Activated CD4-positive, CD25-positive, alpha-beta regulatory T cell (primary cell): ENCODE data around the gene MEG3.

Experiments used
- DNase-seq, 4 experiments: peaks; one replicate each; lab custom pipeline; 2025; lab: John Stamatoyannopoulos, UW

The MEG3 gene

DNA sequence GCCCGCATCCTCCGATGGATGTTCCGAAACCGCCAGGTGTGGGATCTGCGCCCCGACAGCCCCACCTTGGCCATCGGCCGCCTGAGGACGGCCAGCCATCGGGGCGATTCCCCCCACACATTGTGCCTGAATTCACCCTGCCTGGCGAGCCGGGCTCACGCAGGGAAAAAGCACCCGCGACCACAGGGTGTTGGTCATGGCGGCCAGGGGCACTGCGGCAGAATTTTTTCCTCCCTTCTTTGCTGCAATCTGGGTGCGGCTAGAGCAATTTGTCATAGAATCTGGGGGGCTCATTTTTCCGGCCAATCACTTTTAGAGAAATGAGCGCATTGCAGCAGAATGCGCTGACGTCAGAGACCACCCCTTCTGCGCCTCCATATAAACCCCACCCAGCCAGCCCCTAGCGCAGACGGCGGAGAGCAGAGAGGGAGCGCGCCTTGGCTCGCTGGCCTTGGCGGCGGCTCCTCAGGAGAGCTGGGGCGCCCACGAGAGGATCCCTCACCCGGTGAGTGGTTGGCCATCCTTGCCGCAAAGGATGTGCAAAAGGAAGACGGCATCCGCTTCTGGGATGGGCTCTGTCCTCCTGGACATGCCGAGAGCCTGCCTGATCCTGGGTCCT lies at the start of gene MEG3:
Gene MEG3, plus strand, starts transcription at position 406 of the 619 bp plus-strand sequence.
- no peak for DNase-seq

DNA sequence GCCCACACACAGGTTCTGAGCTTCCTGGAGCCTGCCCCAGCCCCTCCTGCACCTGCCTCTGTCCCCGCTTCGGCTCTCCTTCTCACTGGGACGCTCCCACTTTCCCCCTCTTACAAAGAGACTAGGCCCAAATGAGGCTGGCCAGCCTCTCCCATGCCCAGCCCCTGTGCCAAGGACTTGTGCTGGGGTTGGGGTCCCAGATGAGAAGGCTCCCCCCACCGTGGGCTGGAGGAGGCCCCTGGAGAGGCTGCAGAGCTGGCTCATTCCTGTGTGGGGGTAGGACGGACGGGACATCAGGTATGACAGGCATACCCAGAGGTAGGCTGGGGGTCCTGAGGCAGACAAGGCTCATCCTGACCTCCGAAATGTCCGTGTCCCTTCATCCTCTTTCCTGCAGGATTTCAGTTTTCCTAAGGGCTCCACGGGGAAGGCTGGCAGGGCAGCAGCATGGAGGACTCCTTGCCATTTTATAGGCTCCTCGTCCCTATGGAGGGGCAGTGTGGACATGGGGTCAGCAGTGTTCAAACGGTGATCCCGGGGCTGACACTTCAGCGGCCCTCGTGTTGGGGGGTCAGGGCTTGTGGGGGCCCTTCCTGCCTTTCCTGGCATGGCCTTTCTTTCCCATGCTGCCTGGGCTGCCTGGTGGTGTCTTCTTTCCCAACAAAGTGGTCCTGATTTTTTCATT lies 49.1 kb upstream of the MEG3 start:
- no peak for DNase-seq

DNA sequence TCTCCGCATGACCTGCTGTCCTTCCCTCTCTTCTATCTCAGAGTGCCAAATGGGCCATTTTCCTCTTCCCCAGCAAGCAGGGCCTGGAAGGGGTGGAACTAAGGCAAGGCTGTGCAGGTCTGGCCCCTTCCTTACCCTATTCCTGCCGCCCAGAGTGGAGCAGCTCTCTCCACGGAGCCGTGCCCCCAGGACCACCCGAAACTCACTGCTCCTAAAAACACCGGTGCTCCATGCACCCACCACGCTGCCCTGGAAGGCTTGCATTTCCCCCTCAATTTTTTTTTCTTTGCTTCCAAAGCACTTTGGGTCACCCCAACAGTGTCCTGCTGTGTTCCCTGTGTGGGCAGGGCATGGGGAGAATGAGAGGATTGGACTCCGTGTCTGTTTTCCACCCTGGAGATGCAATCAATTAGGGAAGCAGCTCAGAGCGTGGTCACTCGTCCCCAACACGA lies 48.5 kb upstream of the MEG3 start:
- no peak for DNase-seq

DNA sequence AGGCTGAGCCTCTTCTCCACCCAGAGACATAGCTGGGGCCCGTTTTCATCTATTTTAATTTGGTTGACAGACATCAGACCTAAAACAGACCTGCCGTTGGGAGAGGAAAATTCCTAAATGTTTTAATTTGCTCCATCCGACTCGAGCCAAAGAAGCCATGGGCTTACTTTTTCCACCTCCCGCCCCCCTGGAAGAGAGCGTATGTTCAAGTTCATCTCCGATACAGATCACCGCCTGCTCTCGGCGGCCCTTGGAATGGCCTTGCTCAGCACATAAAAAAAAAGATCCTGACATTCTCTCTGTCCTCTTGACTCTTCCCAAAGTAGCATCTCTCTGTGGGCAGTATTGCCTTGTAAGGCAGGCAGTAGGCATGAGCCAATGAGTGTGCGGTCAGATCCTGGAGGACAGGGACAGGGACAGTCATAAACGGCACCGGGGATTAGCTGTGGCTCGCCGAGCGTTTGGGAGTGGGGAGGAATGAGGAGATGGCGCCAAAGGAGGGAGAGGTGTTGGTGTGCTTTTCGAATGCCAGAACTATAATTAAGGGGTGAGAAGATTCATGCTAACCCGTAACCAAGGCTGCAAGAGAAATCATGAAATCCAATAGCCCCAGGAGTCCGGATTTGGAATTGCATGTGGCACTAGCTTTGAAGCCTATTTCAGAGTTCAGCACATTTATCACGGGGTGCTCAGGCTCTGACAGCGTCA lies 47.9 kb upstream of the MEG3 start:
- no peak for DNase-seq

GRCh38 chr14:100778526-100778882 lies 47.4 kb upstream of the MEG3 start:
- no peak for DNase-seq

DNA sequence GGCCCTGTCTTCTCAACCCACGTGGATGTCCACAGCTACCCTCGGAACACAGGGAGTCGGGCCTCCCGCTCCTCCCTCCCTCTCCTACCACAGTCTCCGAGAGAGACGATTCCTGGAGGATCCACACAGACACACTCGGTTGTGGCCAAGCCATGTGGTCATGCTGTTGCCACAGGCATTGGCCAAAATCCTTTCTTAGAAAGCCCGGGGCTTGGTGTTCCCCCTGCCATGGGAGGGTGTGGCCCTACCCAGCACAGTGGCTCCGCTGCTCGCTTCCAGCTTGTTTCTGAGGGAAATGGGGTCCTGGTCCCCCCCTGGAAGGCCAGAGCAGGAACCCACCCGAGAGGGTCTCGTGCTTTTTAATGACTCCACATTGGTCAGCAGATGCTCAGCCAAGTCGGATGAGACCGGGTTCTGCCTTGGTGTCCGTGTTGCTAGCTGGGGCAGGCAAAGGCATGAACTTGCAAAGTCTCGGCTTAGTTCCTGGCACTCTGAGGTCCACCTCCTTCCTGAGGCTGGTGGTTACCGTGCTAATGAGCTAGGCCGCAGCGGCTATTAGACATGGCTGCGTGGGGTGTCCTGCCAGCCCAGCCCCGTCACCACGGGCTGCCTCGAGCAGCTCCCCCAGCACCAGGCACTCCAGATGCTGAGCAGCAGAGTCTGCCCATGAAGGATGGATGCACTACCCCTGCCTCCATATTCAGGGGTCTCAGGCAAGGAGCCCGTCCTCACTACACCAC lies 46.8 kb upstream of the MEG3 start:
- DNase-seq, result no peak

GRCh38 chr14:100779691-100780080 lies 46.2 kb upstream of the MEG3 start:
- DNase-seq, result no peak

GRCh38 chr14:100780246-100780645 lies 45.7 kb upstream of the MEG3 start:
- DNase-seq, result no peak

- no peak for DNase-seq
These were observed 45.1 kb upstream of the MEG3 start for GRCh38 chr14:100780646-100781355.

DNA sequence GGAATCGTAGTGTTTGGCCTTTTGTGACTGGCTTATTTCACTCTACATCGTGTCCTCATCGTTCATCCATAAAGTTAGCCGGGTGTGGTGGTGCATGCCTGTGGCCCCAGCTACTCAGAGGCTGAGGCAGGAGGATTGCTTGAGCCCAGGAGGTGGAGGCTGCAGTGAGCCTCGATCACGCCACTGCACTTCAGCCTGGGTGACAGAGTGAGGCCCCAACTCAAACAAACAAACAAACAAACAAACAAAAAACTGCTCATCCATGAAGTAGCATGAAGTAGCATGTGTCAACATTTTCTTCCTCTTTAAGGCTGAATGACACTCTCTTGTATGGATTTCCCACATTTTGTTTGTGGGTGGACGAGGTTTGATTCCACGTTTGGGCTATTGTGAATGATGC lies 44.0 kb upstream of the MEG3 start:
- DNase-seq, result no peak

GRCh38 chr14:100782516-100783320 lies 43.2 kb upstream of the MEG3 start:
- DNase-seq, result no peak

- DNase-seq, result no peak
These were observed 42.1 kb upstream of the MEG3 start for GRCh38 chr14:100783630-100784370.

- no peak for DNase-seq
These were observed 41.2 kb upstream of the MEG3 start for GRCh38 chr14:100784523-100785337.

- no peak for DNase-seq
These were observed 40.6 kb upstream of the MEG3 start for GRCh38 chr14:100785338-100785615.

GRCh38 chr14:100785626-100786025 lies 40.3 kb upstream of the MEG3 start:
- DNase-seq, result no peak

DNA sequence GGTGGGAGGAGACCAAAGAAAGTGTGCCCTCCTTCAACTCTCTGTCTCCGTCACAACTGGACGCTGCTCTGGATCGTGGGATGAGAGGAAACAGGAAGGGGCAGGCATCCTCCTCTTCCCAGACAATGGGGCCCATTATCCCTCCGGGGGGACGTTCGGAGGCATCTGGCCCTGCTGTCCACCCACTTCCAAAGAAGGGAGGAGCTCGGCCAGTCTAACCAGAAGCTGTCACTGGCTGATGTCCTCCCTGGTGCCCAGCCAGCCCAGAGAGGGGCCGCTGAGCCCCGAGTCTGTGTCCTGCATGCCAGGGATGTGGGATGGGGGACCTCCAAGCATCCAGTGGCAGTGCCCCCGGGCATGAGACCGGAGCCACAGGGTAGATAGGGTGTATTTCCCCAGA lies 39.8 kb upstream of the MEG3 start:
- no peak for DNase-seq

GRCh38 chr14:100786576-100787219 lies 39.2 kb upstream of the MEG3 start:
- no peak for DNase-seq

- no peak for DNase-seq
These were observed 38.3 kb upstream of the MEG3 start for GRCh38 chr14:100787659-100788058.

GRCh38 chr14:100788517-100788916 lies 37.4 kb upstream of the MEG3 start:
- DNase-seq, result no peak
